ENCODE data around the gene WDR59. TPM values are rescaled to one million over a fixed set of nuclear protein-coding genes. Genes with fewer than 3 reads are reported as not detected.

WDR59 gene
- total and polyA plus RNA-seq, 2 donors (not counting 3 experiments of a cell fraction or from before 2014, with no cell fraction given) = 51.1 to 60.0 TPM

DNA sequence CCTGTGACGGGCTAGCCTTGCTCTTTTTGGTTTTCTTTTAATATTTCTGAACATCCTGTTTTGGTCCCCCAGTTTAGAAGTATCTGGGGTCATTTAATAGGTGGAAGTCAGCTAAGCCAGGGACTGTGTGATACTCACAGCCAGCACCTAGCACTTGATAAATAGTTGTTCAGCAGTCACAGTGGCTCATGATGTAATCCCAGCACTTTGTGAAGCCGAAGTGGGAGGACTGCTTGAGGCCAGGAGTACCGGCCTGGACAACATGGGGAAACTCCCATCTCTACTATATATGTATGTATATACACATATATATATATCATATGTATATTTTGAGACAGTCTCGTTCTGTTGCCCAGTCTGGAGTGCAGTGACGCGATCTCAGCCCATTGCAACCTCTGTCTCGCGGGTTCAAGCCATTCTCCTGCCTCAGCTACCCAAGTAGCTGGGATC lies 12.1 kb upstream of the WDR59 start:
- dilution Hi-C loops (cut with MboI; ENCODE audit: extremely low pct_ligation_motif_present, low sequenced_read_pairs) = no loop called here
- Histone ChIP-seq H3K9me1 (replicated peaks; ENCODE audit: control insufficient read depth, extremely low read depth, insufficient read depth, low read length) (no peaks in the 10 kb centered on the region), H3K9me3 (replicated peaks; ENCODE audit: control insufficient read depth, insufficient read depth, low read length) (no peaks in the 10 kb centered on the region), H3K9ac (replicated peaks; ENCODE audit: extremely low read depth, insufficient read depth, low read length) (no peak overlapping the region), H3K27me3 (ENCODE audit: control insufficient read depth in 2 of 2, insufficient read depth in 2 of 2, low read length in 2 of 2) (no peaks in the 10 kb centered on the region), H4K20me1 (replicated peaks; ENCODE audit: control insufficient read depth, extremely low read depth, insufficient read depth, low read length) (no peaks in the 10 kb centered on the region), H3K4me2 (ENCODE audit: insufficient read depth, low read length) (no peak overlapping the region), H2AFZ (ENCODE audit: low read depth, low read length) (no peak overlapping the region), H3K79me2 (ENCODE audit: control insufficient read depth, insufficient read depth, low read length) (peaks cover 25% of the 10 kb centered on the region), H3K4me3 (replicated peaks in 1 of 3; ENCODE audit: insufficient read depth in 1 of 3, low read depth in 1 of 3, low read length in 3 of 3) (no peak overlapping the region), H3K36me3 (ENCODE audit: control insufficient read depth in 2 of 2, extremely low read depth in 1 of 2, insufficient read depth in 2 of 2, low read length in 2 of 2) (no peaks in the 10 kb centered on the region), H3K4me1 (ENCODE audit: control insufficient read depth, extremely low read depth, insufficient read depth, low read length) (peaks cover 21% of the 10 kb centered on the region), H3K27ac (ENCODE audit: insufficient read depth, low read depth, low read length) (no peak overlapping the region)
- DNase-seq (ENCODE audit: low read depth, low spot score) = no peak
- FAIRE-seq = no peak
- intact Hi-C loops (cut with micrococcal nuclease) = no loop called here
- no TSS peak for BruUV-seq (replicated peaks)
- CTCF ChIA-PET = interaction anchor here (3.0 to 5.9 kb wide), 2 partner anchors 10 to 114 kb away, joined by 22 to 317 read pairs; no protein-coding TSS in a partner anchor
- no peak for TF ChIP-seq JUN (IDR thresholded peaks at IDR 0.05; ENCODE audit: borderline replicate concordance, insufficient read depth, insufficient read length, low read depth)
- no peak for TF ChIP-seq MYC (IDR thresholded peaks at IDR 0.05; ENCODE audit: low read depth, low read length)
- TF ChIP-seq, protein P1, sequence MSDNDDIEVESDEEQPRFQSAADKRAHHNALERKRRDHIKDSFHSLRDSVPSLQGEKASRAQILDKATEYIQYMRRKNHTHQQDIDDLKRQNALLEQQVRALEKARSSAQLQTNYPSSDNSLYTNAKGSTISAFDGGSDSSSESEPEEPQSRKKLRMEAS (IDR thresholded peaks at IDR 0.05; ENCODE audit: insufficient read depth, insufficient read length) = no peak
- TF ChIP-seq EZH2 (IDR thresholded peaks at IDR 0.05; ENCODE audit: borderline replicate concordance, low read depth, low read length, severe bottlenecking) = no peak
- TF ChIP-seq, protein P2, sequence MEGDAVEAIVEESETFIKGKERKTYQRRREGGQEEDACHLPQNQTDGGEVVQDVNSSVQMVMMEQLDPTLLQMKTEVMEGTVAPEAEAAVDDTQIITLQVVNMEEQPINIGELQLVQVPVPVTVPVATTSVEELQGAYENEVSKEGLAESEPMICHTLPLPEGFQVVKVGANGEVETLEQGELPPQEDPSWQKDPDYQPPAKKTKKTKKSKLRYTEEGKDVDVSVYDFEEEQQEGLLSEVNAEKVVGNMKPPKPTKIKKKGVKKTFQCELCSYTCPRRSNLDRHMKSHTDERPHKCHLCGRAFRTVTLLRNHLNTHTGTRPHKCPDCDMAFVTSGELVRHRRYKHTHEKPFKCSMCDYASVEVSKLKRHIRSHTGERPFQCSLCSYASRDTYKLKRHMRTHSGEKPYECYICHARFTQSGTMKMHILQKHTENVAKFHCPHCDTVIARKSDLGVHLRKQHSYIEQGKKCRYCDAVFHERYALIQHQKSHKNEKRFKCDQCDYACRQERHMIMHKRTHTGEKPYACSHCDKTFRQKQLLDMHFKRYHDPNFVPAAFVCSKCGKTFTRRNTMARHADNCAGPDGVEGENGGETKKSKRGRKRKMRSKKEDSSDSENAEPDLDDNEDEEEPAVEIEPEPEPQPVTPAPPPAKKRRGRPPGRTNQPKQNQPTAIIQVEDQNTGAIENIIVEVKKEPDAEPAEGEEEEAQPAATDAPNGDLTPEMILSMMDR (IDR thresholded peaks at IDR 0.05; ENCODE audit: extremely low read depth in 1 of 2, insufficient read depth in 1 of 2, low read depth in 1 of 2, low read length in 2 of 2) = no peak
- TF ChIP-seq GATA2 (IDR thresholded peaks at IDR 0.05; ENCODE audit: insufficient read depth, insufficient read length, low read depth, low read length) = no peak
- no peak for TF ChIP-seq POLR2A (IDR thresholded peaks at IDR 0.05; ENCODE audit: low read depth, low read length)
- no peak for TF ChIP-seq POLR2AphosphoS5 (IDR thresholded peaks at IDR 0.05; ENCODE audit: insufficient read depth, low read depth, low read length)
- no peak for TF ChIP-seq FOS (IDR thresholded peaks at IDR 0.05; ENCODE audit: borderline replicate concordance, insufficient read depth, low read length)
- POLR2A ChIA-PET = no interaction called here
